Measurements from ENCODE around the gene RIC8B. TPM values are rescaled to one million over a fixed set of nuclear protein-coding genes. Genes with fewer than 3 reads are reported as not detected.

Gene RIC8B
- total RNA-seq, 1 donor from 2014 or later, result 16.7 TPM

DNA sequence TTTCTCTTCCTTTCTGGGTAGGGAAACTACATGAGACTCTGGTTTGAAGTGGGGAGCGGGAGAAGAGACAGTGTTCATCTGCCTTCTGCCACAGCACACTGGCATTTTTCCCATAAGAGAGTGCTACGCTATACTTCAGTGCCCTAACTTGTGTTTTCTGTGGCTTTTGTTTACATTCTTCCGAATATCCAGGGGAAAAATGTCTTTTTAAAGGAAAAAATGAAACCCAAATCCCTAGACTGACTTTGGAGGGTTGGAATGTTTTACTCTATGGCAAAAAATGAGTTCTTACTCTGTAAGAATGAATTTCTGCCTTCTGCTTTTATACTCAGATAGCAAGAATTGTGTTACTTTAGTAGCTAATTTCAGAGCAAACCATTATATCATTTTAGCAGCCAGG is 93.2 kb downstream of the RIC8B start:
- no peaks in the 10 kb centered on the region for H3K36me3 ChIP-seq
- no peaks in the 10 kb centered on the region for H3K4me1 ChIP-seq
- H3K9me3 ChIP-seq, result no peaks in the 10 kb centered on the region
- intact Hi-C loops (cut with DNase I), result no loop called here
- H3K27me3 ChIP-seq (ENCODE audit: low read depth), result no peaks in the 10 kb centered on the region
- DNase-seq (no peak), ATAC-seq (no peak)
- H3K27ac ChIP-seq, result no peak overlapping the region
- TF ChIP-seq, protein P1, sequence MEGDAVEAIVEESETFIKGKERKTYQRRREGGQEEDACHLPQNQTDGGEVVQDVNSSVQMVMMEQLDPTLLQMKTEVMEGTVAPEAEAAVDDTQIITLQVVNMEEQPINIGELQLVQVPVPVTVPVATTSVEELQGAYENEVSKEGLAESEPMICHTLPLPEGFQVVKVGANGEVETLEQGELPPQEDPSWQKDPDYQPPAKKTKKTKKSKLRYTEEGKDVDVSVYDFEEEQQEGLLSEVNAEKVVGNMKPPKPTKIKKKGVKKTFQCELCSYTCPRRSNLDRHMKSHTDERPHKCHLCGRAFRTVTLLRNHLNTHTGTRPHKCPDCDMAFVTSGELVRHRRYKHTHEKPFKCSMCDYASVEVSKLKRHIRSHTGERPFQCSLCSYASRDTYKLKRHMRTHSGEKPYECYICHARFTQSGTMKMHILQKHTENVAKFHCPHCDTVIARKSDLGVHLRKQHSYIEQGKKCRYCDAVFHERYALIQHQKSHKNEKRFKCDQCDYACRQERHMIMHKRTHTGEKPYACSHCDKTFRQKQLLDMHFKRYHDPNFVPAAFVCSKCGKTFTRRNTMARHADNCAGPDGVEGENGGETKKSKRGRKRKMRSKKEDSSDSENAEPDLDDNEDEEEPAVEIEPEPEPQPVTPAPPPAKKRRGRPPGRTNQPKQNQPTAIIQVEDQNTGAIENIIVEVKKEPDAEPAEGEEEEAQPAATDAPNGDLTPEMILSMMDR (IDR thresholded peaks at IDR 0.05), result no peak
- H3K4me3 ChIP-seq, result no peak overlapping the region

DNA sequence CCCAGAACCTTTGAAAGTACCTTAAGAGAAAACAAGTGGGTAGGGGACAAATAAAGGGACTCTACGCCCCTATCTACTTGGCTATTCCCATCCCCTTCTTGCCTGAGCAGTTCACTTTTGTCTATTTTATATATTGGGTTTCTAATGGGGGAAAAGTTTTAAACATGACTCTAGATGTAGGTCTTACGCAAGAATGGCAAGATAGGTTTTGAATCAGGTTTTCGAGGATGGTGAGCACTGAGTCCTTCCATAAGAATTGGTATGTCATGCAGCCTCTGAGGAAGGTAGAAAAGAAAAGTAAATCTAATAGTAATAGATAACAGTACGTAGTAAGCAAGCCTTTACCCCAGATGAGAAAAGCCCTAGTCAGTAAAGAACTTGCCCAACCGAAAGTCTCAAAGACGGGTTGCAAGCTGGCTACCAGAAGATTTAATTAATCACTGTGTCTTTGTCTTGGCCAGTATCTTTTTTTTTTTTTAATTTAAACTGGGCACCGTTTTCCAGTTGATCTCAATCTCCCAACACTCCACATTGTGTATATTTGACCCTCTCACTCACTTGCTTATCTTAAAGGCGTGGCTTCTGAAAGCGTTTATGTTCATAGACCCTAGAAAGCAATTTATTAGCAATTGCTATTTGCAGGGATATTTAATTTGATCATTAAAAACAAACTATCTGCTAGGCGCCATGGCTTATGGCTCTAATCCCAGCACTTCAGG is 94.7 kb downstream of the RIC8B start:
- TF ChIP-seq, protein P1 (IDR thresholded peaks at IDR 0.05), result no peak

DNA sequence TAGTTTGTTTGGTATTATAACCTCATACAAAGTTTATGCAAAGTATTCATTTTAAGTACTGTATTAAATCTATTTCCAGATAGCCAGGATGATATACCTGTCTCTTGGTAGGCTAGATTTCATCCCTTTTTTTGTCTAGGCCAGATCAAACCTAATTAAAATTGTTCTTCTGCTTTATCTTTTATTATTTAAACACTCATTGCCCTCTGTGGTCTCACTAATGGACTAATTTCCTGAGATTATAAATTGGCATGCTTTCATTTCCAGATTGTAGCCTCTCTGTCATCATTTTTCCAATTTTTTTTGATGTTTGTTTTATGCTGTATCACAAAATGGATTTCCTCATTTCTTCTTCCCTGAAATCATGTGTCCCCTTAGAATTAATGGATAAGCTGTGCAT is 95.6 kb downstream of the RIC8B start:
- TF ChIP-seq, protein P1 (IDR thresholded peaks at IDR 0.05), result no peak
- intact Hi-C loops (cut with DNase I), result no loop called here
- Histone ChIP-seq H3K36me3 (no peaks in the 10 kb centered on the region), H3K27me3 (ENCODE audit: low read depth) (no peaks in the 10 kb centered on the region), H3K4me1 (no peaks in the 10 kb centered on the region), H3K27ac (no peak overlapping the region), H3K9me3 (no peaks in the 10 kb centered on the region), H3K4me3 (no peak overlapping the region)
- no peak for DNase-seq
- no peak for ATAC-seq

More for the DNA sequence above, 94.7 kb downstream of the RIC8B start:
- ATAC-seq (no peak), DNase-seq (no peak)
- intact Hi-C loops (cut with DNase I), result no loop called here
- no peak overlapping the region for H3K27ac ChIP-seq
- no peaks in the 10 kb centered on the region for H3K36me3 ChIP-seq
- H3K4me1 ChIP-seq, result no peaks in the 10 kb centered on the region
- no peak overlapping the region for H3K4me3 ChIP-seq
- H3K9me3 ChIP-seq, result no peaks in the 10 kb centered on the region
- H3K27me3 ChIP-seq (ENCODE audit: low read depth), result no peaks in the 10 kb centered on the region

DNA sequence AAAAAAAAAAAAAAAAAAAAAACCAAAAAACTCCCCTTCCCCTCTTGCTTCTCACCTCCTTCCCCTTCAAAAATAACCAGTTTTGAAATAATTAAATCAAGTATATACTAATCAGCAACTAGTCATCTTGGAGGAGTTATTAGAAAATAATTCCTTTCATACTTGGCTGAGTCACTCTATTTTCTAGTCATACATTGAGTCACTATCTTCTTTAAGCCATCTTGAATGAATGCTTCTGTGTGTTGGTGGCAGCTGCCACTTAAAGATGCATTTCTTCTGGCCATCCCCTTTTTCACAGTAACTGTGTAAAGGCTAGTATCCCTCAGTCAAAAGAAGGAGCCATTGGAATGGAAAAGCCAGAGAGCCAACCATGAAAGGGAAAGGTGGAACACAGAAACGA is 97.0 kb downstream of the RIC8B start:
- TF ChIP-seq, protein P1 (IDR thresholded peaks at IDR 0.05), result no peak
- Histone ChIP-seq H3K4me1 (no peaks in the 10 kb centered on the region), H3K36me3 (no peaks in the 10 kb centered on the region), H3K27ac (no peak overlapping the region), H3K27me3 (ENCODE audit: low read depth) (no peaks in the 10 kb centered on the region), H3K4me3 (no peak overlapping the region), H3K9me3 (no peaks in the 10 kb centered on the region)
- no peak for ATAC-seq
- no peak for DNase-seq
- intact Hi-C loops (cut with DNase I), result no loop called here

DNA sequence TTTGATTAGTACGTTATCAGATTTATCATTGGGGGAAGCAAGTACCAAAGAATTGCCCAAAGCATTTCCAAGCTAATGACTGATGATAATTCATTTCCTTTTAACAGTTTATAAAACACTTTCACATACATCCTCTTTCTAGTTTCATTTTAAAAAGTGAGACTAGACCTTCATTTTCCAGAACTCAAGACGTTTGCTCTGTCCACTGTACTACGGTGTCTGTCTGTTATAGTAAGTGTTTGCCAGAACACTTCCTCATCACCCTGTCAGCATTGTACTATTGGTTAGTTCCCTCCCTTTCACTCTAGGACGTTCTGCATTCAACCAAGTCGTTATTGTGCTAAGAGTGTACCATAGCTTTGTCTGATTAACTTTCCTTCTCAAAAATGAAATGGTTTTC is 99.5 kb downstream of the RIC8B start:
- no peak for ATAC-seq

More for the DNA sequence above, 99.5 kb downstream of the RIC8B start:
- TF ChIP-seq, protein P1 (IDR thresholded peaks at IDR 0.05), result no peak
- H3K4me1 ChIP-seq, result no peaks in the 10 kb centered on the region
- no peak for DNase-seq
- H3K27me3 ChIP-seq (ENCODE audit: low read depth), result no peaks in the 10 kb centered on the region
- H3K27ac ChIP-seq, result no peak overlapping the region
- intact Hi-C loops (cut with DNase I), result no loop called here
- H3K4me3 ChIP-seq, result no peak overlapping the region
- no peaks in the 10 kb centered on the region for H3K9me3 ChIP-seq
- H3K36me3 ChIP-seq, result no peaks in the 10 kb centered on the region
